Measurements from ENCODE around the gene NME4. TPM values are rescaled to one million over a fixed set of nuclear protein-coding genes. Genes with fewer than 3 reads are reported as not detected.
"Not testable (repeated sequence)": the region's sequence is repeated elsewhere in the genome, so short reads cannot be mapped to it uniquely, and the experiment has no call there.

The NME4 gene
- total RNA-seq, 1 experiment from 2014 or later, result 88.2 TPM

DNA sequence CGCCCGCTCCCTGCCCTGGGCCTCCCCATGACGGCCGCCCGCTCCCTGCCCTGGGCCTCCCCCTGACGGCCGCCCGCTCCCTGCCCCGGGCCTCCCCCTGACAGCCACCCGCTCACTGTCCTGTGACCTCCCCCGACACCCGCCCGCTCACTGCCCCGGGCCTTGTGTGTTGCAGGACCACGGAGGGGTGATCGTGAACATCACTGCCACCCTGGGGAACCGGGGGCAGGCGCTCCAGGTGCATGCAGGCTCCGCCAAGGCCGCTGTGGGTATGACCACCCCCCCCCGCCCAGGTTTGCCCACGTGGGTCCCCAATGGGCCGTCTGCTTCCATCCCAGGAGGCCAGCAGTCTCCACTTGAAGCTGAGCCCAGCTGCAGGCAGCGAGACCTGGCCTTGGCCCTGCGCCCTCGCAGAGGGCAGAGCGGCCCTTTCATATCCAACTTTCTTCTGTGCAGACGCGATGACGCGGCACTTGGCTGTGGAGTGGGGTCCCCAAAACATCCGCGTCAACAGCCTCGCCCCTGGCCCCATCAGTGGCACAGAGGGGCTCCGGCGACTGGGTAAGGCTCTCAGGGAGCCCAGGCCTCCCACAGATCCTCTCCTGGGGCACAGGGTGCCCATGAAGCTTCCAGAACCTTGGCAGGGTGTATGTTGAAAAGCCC is 13.6 kb downstream of the NME4 start:
- H3K36me3 Mint-ChIP-seq (ENCODE audit: insufficient read depth, unreplicated experiment), result peaks cover 19% of the 10 kb centered on the region
- no TSS peak for BruUV-seq (replicated peaks)
- no peak overlapping the region for H3K4me3 Mint-ChIP-seq (ENCODE audit: low read depth, unreplicated experiment)
- H3K4me1 Mint-ChIP-seq (ENCODE audit: low read depth, unreplicated experiment), result no peaks in the 10 kb centered on the region
- CTCF ChIA-PET, result no interaction called here
- intact Hi-C loops (cut with micrococcal nuclease; ENCODE audit: unreplicated experiment), result no loop called here
- DNase-seq, result no peak
- no peaks in the 10 kb centered on the region for H3K9me3 Mint-ChIP-seq (ENCODE audit: low read depth, unreplicated experiment)
- H3K27ac Mint-ChIP-seq (ENCODE audit: unreplicated experiment), result no peak overlapping the region
- TF ChIP-seq, protein P1, sequence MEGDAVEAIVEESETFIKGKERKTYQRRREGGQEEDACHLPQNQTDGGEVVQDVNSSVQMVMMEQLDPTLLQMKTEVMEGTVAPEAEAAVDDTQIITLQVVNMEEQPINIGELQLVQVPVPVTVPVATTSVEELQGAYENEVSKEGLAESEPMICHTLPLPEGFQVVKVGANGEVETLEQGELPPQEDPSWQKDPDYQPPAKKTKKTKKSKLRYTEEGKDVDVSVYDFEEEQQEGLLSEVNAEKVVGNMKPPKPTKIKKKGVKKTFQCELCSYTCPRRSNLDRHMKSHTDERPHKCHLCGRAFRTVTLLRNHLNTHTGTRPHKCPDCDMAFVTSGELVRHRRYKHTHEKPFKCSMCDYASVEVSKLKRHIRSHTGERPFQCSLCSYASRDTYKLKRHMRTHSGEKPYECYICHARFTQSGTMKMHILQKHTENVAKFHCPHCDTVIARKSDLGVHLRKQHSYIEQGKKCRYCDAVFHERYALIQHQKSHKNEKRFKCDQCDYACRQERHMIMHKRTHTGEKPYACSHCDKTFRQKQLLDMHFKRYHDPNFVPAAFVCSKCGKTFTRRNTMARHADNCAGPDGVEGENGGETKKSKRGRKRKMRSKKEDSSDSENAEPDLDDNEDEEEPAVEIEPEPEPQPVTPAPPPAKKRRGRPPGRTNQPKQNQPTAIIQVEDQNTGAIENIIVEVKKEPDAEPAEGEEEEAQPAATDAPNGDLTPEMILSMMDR (IDR thresholded peaks at IDR 0.05; ENCODE audit: unreplicated experiment), result no peak
- H3K27me3 Mint-ChIP-seq (ENCODE audit: unreplicated experiment), result no peaks in the 10 kb centered on the region

- TF ChIP-seq, protein P1 (IDR thresholded peaks at IDR 0.05; ENCODE audit: unreplicated experiment), result no peak
- no peak for DNase-seq
- intact Hi-C loops (cut with micrococcal nuclease; ENCODE audit: unreplicated experiment), result no loop called here
- H3K36me3 Mint-ChIP-seq (ENCODE audit: insufficient read depth, unreplicated experiment), result peaks cover 19% of the 10 kb centered on the region
- H3K27ac Mint-ChIP-seq (ENCODE audit: unreplicated experiment), result no peak overlapping the region
- TSS peak; percentile 35 for BruUV-seq (replicated peaks)
- no peaks in the 10 kb centered on the region for H3K27me3 Mint-ChIP-seq (ENCODE audit: unreplicated experiment)
- H3K9me3 Mint-ChIP-seq (ENCODE audit: low read depth, unreplicated experiment), result no peaks in the 10 kb centered on the region
- H3K4me1 Mint-ChIP-seq (ENCODE audit: low read depth, unreplicated experiment), result no peaks in the 10 kb centered on the region
- no peak overlapping the region for H3K4me3 Mint-ChIP-seq (ENCODE audit: low read depth, unreplicated experiment)
- CTCF ChIA-PET, result no interaction called here
Observed at GRCh38 chr16:411576-412265, 14.7 kb downstream of the NME4 start.

- H3K4me3 Mint-ChIP-seq (ENCODE audit: low read depth, unreplicated experiment), result no peak overlapping the region
- H3K4me1 Mint-ChIP-seq (ENCODE audit: low read depth, unreplicated experiment), result no peaks in the 10 kb centered on the region
- no TSS peak for BruUV-seq (replicated peaks)
- no peaks in the 10 kb centered on the region for H3K27me3 Mint-ChIP-seq (ENCODE audit: unreplicated experiment)
- H3K36me3 Mint-ChIP-seq (ENCODE audit: insufficient read depth, unreplicated experiment), result peaks cover 13% of the 10 kb centered on the region
- no peak for DNase-seq
- no peak overlapping the region for H3K27ac Mint-ChIP-seq (ENCODE audit: unreplicated experiment)
- intact Hi-C loops (cut with micrococcal nuclease; ENCODE audit: unreplicated experiment), result no loop called here
- CTCF ChIA-PET, result interaction anchor here (0.5 to 0.8 kb wide), 3 partner anchors 9 to 178 kb away, joined by 3 to 5 read pairs (median 4); no protein-coding TSS in a partner anchor
- H3K9me3 Mint-ChIP-seq (ENCODE audit: low read depth, unreplicated experiment), result no peaks in the 10 kb centered on the region
- TF ChIP-seq, protein P1 (IDR thresholded peaks at IDR 0.05; ENCODE audit: unreplicated experiment), result no peak
Observed at GRCh38 chr16:414395-415169, 17.6 kb downstream of the NME4 start.

DNA sequence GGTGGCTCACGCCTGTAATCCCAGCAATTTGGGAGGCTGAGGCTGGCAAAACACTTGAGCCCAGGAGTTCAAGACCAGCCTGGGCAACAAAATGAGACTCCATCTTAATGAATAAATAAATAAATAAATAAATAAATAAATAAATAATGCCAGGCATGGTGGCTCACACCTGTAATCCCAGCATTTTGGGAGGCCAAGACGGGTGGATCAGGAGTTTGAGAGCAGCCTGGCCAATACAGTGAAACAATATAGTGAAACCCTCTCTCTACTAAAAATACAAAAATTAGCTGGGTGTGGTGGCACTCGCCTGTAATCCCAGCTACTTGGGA is 18.1 kb downstream of the NME4 start:
- H3K27ac Mint-ChIP-seq (ENCODE audit: unreplicated experiment); DNase-seq; H3K4me1 Mint-ChIP-seq (ENCODE audit: low read depth, unreplicated experiment); intact Hi-C loops (cut with micrococcal nuclease; ENCODE audit: unreplicated experiment); BruUV-seq (replicated peaks); H3K9me3 Mint-ChIP-seq (ENCODE audit: low read depth, unreplicated experiment); H3K27me3 Mint-ChIP-seq (ENCODE audit: unreplicated experiment); H3K4me3 Mint-ChIP-seq (ENCODE audit: low read depth, unreplicated experiment): not testable (repeated sequence)
- H3K36me3 Mint-ChIP-seq (ENCODE audit: insufficient read depth, unreplicated experiment), result peaks cover 10% of the 10 kb centered on the region
- CTCF ChIA-PET, result interaction anchor here (0.5 kb wide), 1 partner anchor 29 kb away, joined by 5 read pairs; no protein-coding TSS in a partner anchor

DNA sequence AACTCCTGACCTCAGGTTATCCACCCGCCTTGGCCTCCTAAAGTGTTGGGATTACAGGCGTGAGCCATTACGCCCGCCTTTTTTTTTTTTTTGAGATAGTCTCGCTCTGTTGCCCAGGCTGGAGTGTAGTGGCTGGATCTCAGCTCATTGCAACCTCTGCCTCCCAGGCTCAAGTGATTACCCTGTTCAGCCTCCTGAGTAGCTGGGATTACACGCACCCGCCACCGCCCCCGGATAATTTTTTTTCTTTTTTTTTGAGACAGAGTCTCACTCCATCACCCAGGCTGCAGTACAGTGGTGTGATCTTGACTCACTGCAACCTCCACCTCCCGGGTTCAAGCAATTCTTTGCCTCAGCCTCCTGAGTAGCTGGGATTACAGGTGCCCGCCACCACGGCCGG is 25.2 kb downstream of the NME4 start:
- not testable (repeated sequence) for BruUV-seq (replicated peaks)
- H3K27me3 Mint-ChIP-seq (ENCODE audit: unreplicated experiment), result peaks cover 16% of the 10 kb centered on the region

More for the DNA sequence above, 25.2 kb downstream of the NME4 start:
- peaks cover 18% of the 10 kb centered on the region for H3K36me3 Mint-ChIP-seq (ENCODE audit: insufficient read depth, unreplicated experiment)
- H3K27ac Mint-ChIP-seq (ENCODE audit: unreplicated experiment); DNase-seq; H3K9me3 Mint-ChIP-seq (ENCODE audit: low read depth, unreplicated experiment); intact Hi-C loops (cut with micrococcal nuclease; ENCODE audit: unreplicated experiment); CTCF ChIA-PET; H3K4me3 Mint-ChIP-seq (ENCODE audit: low read depth, unreplicated experiment): not testable (repeated sequence)
- peaks cover 14% of the 10 kb centered on the region for H3K4me1 Mint-ChIP-seq (ENCODE audit: low read depth, unreplicated experiment)
